Kidney (tissue), 14 donors: ENCODE results near the gene DOHH. TPM values are rescaled to one million over a fixed set of nuclear protein-coding genes. Genes with fewer than 3 reads are reported as not detected.

Experiments used
- DNase-seq, 5 donors: peaks; one replicate each; pipeline ENCODE4 v3.0.0-alpha.2; 2013 to 2020
- FAIRE-seq: peaks from 2 replicates; lab custom pipeline; 2012; peaks lifted over from hg19 to GRCh38; lab: Jason Lieb, UNC
- H3K27ac ChIP-seq, 2 donors: one replicate each; pipeline ENCODE4 v1.7.0; 2013; ENCODE audit warnings: low read depth in 2 of 2, low read length in 2 of 2, inconsistent platforms in 1 of 2
- H3K27me3 ChIP-seq: one replicate; pipeline ENCODE4 v1.7.1; 2013; ENCODE audit warnings: low read length, inconsistent platforms; ENCODE audit not compliant: control insufficient read depth, insufficient read depth
- H3K36me3 ChIP-seq, 3 donors: one replicate each; pipeline versions ENCODE4 v1.7.0 to v1.7.1; 2013; ENCODE audit warnings: low read length in 3 of 3, control low read depth in 1 of 3, inconsistent platforms in 1 of 3; ENCODE audit not compliant: insufficient read depth in 3 of 3, control insufficient read depth in 2 of 3
- H3K4me1 ChIP-seq, 3 donors: one replicate each; pipeline versions ENCODE4 v1.7.0 to v1.7.1; 2013; ENCODE audit warnings: low read length in 3 of 3, inconsistent platforms in 1 of 3, low read depth in 1 of 3; ENCODE audit not compliant: control insufficient read depth in 2 of 3, insufficient read depth in 2 of 3
- H3K4me3 ChIP-seq, 3 donors: one replicate each; pipeline versions ENCODE4 v1.7.0 to v1.8.1; 2013; ENCODE audit warnings: low read length in 3 of 3, control low read depth in 1 of 3, inconsistent platforms in 1 of 3
- H3K9ac ChIP-seq, 3 donors: one replicate each; pipeline versions ENCODE4 v1.7.0 to v1.7.1; 2013; ENCODE audit warnings: low read length in 3 of 3, control low read depth in 1 of 3, inconsistent platforms in 1 of 3
- H3K9me3 ChIP-seq, 3 donors: one replicate each; pipeline versions ENCODE4 v1.7.0 to v1.7.1; 2013; ENCODE audit warnings: low read length in 3 of 3, control low read depth in 1 of 3, inconsistent platforms in 1 of 3; ENCODE audit not compliant: control insufficient read depth in 2 of 3, insufficient read depth in 1 of 3
- intact Hi-C: fragments of 100-400 bp; cut with DNase I; formaldehyde crosslinking; loops from one replicate; pipeline ENCODE4 v1.11.1; 2022
- polyA plus RNA-seq: library from polyadenylated mRNA; stranded (reverse); fragments of 350-450 nt; fragmentation: Illumina TruSeq; extraction: RNeasy Lipid Tissue Mini Kit (QIAGEN cat#74804); gene quantifications from one replicate; pipeline ENCODE4 v1.2.3, GENCODE V29; 2014; ENCODE audit warnings: low read depth, low replicate concordance; ENCODE audit not compliant: insufficient read depth
- total RNA-seq: library from RNA; stranded (reverse); fragmentation: NEBNext Ultra II Directional; extraction: Animal tissue kit (Norgen Biotek cat#: 25700); gene quantifications from one replicate; pipeline ENCODE4 v1.2.1, GENCODE V29; 2021
- TF ChIP-seq, protein P1 (sequence below): IDR thresholded peaks from 3 replicates; pipeline ENCODE4 v1.5.1; 2012; ENCODE audit warnings: mild to moderate bottlenecking, moderate library complexity, borderline replicate concordance; ENCODE audit not compliant: insufficient read depth; ENCODE audit errors: extremely low read depth
- donor health status: control.
- donor health status: control.
- donor health status: control.
- donor health status: control.
- donor health status: control.
- donor health status: DM: yes; HTN: yes; CAD: no.
- donor health status: Normal renal cell carcinoma (clear cell type).

Gene DOHH
- total and polyA plus RNA-seq, 2 donors from 2014 or later, result 12.2 to 20.2 TPM

DNA sequence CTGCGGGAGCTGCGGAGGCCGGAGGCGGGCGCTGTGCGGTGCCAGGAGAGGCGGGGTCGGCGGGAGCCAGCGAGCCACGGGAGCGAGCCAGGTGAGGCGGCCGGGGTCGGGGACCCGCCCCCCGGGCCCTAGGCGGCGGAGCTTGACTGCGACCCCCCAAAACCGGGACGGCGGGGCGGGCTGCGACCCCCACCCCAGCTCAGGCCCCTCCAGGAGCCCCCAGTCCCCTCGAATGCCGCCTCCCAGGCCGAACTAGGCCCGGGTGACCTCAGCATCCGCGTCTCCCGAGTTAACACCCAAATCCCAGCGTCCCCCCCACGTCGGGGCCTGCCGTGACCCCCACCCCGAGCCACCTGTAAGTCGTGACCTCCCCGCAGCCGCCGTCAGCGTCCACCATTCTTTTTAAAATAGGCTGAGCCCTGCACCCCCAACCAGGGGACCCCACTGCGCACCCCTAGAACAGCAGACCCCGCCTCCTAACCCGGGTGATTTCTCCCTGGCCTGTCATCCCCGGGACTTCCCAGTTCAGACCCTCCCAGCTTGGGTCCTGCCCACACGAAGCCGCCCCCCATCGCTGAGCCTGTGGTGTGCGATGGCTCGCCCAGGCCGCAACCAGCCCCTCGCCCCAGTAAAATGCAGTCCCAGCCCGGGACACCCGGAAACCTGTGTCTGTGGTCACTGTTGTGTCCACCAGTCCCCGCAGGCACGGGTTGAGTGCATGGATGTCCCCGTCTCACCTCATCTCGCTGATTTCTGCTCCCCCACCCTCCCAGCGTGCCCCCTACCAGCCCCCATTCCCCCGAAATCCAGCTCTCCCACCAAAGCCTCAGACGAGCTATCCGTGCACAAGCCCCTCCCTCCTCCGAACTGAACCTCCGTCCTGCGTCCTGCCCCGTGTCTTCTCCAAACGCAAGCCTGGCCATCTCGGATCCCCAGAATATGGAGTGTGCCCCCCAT is 6.2 kb upstream of the DOHH start:
- Histone ChIP-seq H3K9me3 (no peaks in the 10 kb centered on the region), H3K27ac (peak overlapping the region in 1 of 2 donors; percentile 51), H3K27me3 (no peaks in the 10 kb centered on the region), H3K4me1 (peaks cover 0 to 6% (median 0%) of the 10 kb centered on the region in 3 donors), H3K4me3 (peak overlapping the region; percentile 61 to 72 (median 69)), H3K36me3 (peaks cover 0 to 6% (median 0%) of the 10 kb centered on the region in 3 donors), H3K9ac (peak overlapping the region; percentile 39 to 85 (median 73))
- intact Hi-C loops, result no loop called here
- DNase-seq, result peak in 3 of 5 donors; percentile 52 to 92 (median 88)
- FAIRE-seq, result no peak
- TF ChIP-seq, protein P1, sequence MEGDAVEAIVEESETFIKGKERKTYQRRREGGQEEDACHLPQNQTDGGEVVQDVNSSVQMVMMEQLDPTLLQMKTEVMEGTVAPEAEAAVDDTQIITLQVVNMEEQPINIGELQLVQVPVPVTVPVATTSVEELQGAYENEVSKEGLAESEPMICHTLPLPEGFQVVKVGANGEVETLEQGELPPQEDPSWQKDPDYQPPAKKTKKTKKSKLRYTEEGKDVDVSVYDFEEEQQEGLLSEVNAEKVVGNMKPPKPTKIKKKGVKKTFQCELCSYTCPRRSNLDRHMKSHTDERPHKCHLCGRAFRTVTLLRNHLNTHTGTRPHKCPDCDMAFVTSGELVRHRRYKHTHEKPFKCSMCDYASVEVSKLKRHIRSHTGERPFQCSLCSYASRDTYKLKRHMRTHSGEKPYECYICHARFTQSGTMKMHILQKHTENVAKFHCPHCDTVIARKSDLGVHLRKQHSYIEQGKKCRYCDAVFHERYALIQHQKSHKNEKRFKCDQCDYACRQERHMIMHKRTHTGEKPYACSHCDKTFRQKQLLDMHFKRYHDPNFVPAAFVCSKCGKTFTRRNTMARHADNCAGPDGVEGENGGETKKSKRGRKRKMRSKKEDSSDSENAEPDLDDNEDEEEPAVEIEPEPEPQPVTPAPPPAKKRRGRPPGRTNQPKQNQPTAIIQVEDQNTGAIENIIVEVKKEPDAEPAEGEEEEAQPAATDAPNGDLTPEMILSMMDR, result no peak

DNA sequence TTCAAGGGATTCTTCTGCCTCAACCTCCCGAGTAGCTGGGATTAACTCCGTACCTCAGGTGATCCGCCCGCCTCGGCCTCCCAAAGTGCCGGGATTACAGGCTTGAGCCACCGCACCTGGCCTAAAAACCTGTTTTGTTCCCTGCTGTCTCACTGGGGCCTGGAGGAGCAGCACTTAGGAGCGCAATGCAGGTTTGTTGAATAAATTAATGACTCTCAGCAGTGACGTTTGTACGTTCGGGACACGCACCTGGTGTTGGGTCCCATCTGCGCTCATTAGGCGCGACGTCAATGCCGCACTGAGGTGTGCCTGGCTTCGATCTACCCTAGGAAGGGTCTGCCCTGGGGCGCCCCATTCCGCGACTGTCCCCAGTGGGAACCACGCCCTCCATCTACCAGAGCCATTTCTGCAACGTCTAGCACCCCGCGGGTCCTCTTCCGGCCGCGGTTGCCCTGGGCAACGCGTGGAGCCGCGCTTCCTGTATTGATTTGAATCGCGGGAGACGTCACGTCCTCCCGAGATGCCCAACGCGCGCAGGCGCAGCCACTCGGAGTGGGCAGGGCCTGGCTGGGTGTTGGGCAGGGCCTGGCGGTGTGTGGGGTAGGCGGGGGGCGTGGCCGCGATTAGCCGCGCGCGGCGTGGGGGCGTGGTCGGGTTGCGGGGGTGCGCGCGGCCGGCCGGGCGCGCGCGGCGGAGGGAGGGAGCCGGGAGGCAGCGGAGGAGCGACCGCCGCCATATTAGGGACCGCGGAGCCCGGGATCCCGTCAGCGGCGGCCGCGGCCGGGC is 5.3 kb upstream of the DOHH start, which contains the start of gene FZR1:
TSS of gene FZR1 (plus strand) at position 714 of the 786 bp plus-strand sequence. CDS start 16,679 bp downstream, outside the sequence.
- TF ChIP-seq, protein P1, result no peak

DNA sequence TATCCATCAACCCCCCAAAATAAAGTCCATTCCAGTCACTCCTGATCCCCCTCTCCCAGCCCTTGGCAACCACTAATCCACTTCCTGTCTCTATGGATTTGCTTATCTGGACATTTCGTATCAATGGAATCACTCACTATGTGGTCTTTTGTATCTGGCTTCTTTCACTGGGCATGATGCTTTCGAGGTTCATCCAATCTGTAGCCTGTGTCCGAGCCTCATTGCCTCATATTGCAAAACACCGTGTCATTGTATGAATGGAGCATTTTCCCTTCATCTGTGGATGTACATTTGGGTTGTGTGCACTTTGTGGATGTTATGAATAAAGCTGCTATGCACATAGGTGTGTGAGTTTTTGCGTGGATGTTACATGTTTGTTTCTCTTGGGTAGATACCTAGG is 4.3 kb upstream of the DOHH start:
- intact Hi-C loops, result no loop called here
- FAIRE-seq (no peak), DNase-seq (no peak)
- Histone ChIP-seq H3K4me3 (no peak overlapping the region), H3K9ac (no peak overlapping the region), H3K27me3 (no peaks in the 10 kb centered on the region), H3K9me3 (no peaks in the 10 kb centered on the region), H3K27ac (no peak overlapping the region), H3K36me3 (peaks cover 0 to 3% (median 0%) of the 10 kb centered on the region in 3 donors), H3K4me1 (peaks cover 0 to 9% (median 3%) of the 10 kb centered on the region in 3 donors)
- TF ChIP-seq, protein P1, result no peak

More for the DNA sequence above, 5.3 kb upstream of the DOHH start, which contains the start of gene FZR1:
- H3K9me3 ChIP-seq, result no peaks in the 10 kb centered on the region
- H3K27me3 ChIP-seq, result no peaks in the 10 kb centered on the region
- peaks cover 0 to 6% (median 0%) of the 10 kb centered on the region in 3 donors for H3K4me1 ChIP-seq
- H3K36me3 ChIP-seq, result peaks cover 0 to 6% (median 0%) of the 10 kb centered on the region in 3 donors
- peak within 1 kb of the TSS; percentile 80 to 84 for H3K27ac ChIP-seq
- no peak for FAIRE-seq
- DNase-seq, result peak; percentile 99 to 100 (median 100)
- H3K9ac ChIP-seq, result peak within 1 kb of the TSS; percentile 80 to 85 (median 83)
- H3K4me3 ChIP-seq, result peak within 1 kb of the TSS; percentile 77 to 97 (median 93)
- intact Hi-C loops, result no loop called here
